Jurkat, Clone E6-1 (cell line): Measurements from ENCODE around the gene HAGHL.

Experiments
- DNase-seq: peaks from one replicate; pipeline ENCODE4 v3.0.0-alpha.2; 2011; ENCODE audit warnings: low read depth, low spot score
- H3K4me3 ChIP-seq: 2 replicates; pipeline ENCODE4 v1.5.1; 2011; ENCODE audit warnings: mild to moderate bottlenecking, low read length, control low read depth, moderate library complexity

Gene HAGHL

GRCh38 chr16:778447-778846 is 51.5 kb downstream of the HAGHL start:
- DNase-seq: no peak
- no peak overlapping the region for H3K4me3 ChIP-seq

DNA sequence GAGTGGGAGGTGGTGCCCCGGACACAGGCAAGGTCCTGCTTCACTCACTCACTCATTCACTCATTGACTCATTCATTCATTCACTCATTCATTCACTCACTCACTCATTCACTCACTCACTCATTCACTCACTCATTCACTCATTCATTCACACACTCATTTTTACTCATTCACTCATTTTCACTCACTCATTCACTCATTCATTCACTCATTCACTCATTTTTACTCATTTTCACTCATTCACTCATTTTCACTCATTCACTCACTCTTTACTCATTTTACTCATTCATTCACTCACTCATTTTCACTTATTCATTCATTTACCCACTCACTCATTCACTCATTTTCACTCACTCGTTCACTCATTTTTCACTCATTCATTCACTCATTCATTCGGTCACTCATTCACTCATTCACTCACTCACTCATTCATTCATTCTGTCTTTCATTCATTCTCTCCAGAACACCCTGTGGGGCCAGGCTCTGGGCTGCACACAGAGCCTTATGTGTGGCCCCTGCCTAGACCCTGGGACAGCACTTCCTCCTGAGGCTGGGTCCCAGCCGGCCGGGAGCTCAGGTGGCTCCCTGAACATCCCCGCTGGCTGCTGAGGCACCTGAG is 52.1 kb downstream of the HAGHL start:
- H3K4me3 ChIP-seq: no peak overlapping the region
- no peak for DNase-seq
